GM12872 (cell line): ENCODE data around the gene NPRL2.

Experiments
- CTCF ChIP-seq: IDR thresholded peaks from 3 replicates; pipeline ENCODE4 v1.5.1; 2011; ENCODE audit warnings: low read depth, mild to moderate bottlenecking, low read length, moderate library complexity; ENCODE audit not compliant: insufficient read depth

Gene NPRL2

GRCh38 chr3:50319181-50319893 is 31.2 kb downstream of the NPRL2 start:
- TF ChIP-seq CTCF: no peak

GRCh38 chr3:50318615-50319014 is 32.0 kb downstream of the NPRL2 start:
- TF ChIP-seq CTCF: no peak

GRCh38 chr3:50318163-50318562 is 32.4 kb downstream of the NPRL2 start:
- no peak for TF ChIP-seq CTCF

- no peak for TF ChIP-seq CTCF
These were observed 33.3 kb downstream of the NPRL2 start for GRCh38 chr3:50317300-50317699.

GRCh38 chr3:50316657-50317242 is 33.8 kb downstream of the NPRL2 start:
- TF ChIP-seq CTCF: no peak

- no peak for TF ChIP-seq CTCF
These were observed 35.8 kb downstream of the NPRL2 start for GRCh38 chr3:50314816-50315215.

GRCh38 chr3:50314342-50314741 is 36.2 kb downstream of the NPRL2 start:
- TF ChIP-seq CTCF: no peak
